HG02678 (cell line): Measurements from ENCODE around the gene OR1N1.
"Not testable (repeated sequence)": the region's sequence is repeated elsewhere in the genome, so short reads cannot be mapped to it uniquely, and the experiment has no call there.

Source experiments
- ATAC-seq: cut with Tn5 transposase; IDR thresholded peaks from one replicate; pipeline ENCODE4 v1.9.1; 2021; ENCODE audit warnings: mild to moderate bottlenecking, moderate library complexity; ENCODE audit not compliant: unreplicated experiment

The OR1N1 gene

GRCh38 chr9:122527193-122527592 lies at the start of gene OR1N1:
OR1N1 (minus strand) TSS chr9:122527293; CDS start chr9:122527293, 0 bp downstream.
- no peak for ATAC-seq

- no peak for ATAC-seq
These were observed 45.4 kb upstream of the OR1N1 start for GRCh38 chr9:122572456-122572855.

- no peak for ATAC-seq
These were observed 40.8 kb upstream of the OR1N1 start for GRCh38 chr9:122567901-122568300.

- no peak for ATAC-seq
These were observed 35.2 kb upstream of the OR1N1 start for GRCh38 chr9:122562134-122562760.

GRCh38 chr9:122561446-122561845 lies 34.4 kb upstream of the OR1N1 start:
- ATAC-seq: no peak

- ATAC-seq: no peak
These were observed 25.7 kb upstream of the OR1N1 start, which contains the start of gene OR1N2 for GRCh38 chr9:122552812-122553211. OR1N2 (plus strand) TSS chr9:122553112; CDS start chr9:122553212, 100 bp downstream.

- ATAC-seq: no peak
These were observed 24.3 kb upstream of the OR1N1 start for GRCh38 chr9:122551371-122551770.

GRCh38 chr9:122546196-122546595 lies 19.1 kb upstream of the OR1N1 start:
- ATAC-seq: no peak

- no peak for ATAC-seq
These were observed 11.7 kb upstream of the OR1N1 start for GRCh38 chr9:122538757-122539156.

- not testable (repeated sequence) for ATAC-seq
These were observed 10.0 kb upstream of the OR1N1 start for GRCh38 chr9:122537066-122537465.

- ATAC-seq: no peak
These were observed 9.0 kb upstream of the OR1N1 start for GRCh38 chr9:122536134-122536533.

GRCh38 chr9:122531157-122531556 lies 4.1 kb upstream of the OR1N1 start:
- ATAC-seq: not testable (repeated sequence)

GRCh38 chr9:122526602-122527001 lies 491 bp downstream of the OR1N1 start:
- ATAC-seq: no peak

- ATAC-seq: no peak
These were observed 7.7 kb downstream of the OR1N1 start for GRCh38 chr9:122519376-122519775.

- no peak for ATAC-seq
These were observed 8.3 kb downstream of the OR1N1 start, which contains the start of gene OR1J4 for GRCh38 chr9:122518841-122519240. OR1J4 (plus strand) TSS chr9:122519141; CDS start chr9:122519141, 0 bp downstream.

GRCh38 chr9:122518226-122518625 lies 8.9 kb downstream of the OR1N1 start:
- no peak for ATAC-seq

- ATAC-seq: no peak
These were observed 16.6 kb downstream of the OR1N1 start, which contains the start of gene OR1J2 for GRCh38 chr9:122510502-122510901. OR1J2 (plus strand) TSS chr9:122510802; CDS start chr9:122510802, 0 bp downstream.

- ATAC-seq: no peak
These were observed 20.1 kb downstream of the OR1N1 start for GRCh38 chr9:122506964-122507363.

GRCh38 chr9:122498883-122499288 lies 28.2 kb downstream of the OR1N1 start:
- ATAC-seq: no peak

GRCh38 chr9:122479062-122479461 lies 48.0 kb downstream of the OR1N1 start:
- ATAC-seq: no peak

GRCh38 chr9:122477826-122478225 lies 49.3 kb downstream of the OR1N1 start, which contains the start of gene OR1J1:
OR1J1 (minus strand) TSS chr9:122477926; CDS start chr9:122477926, 0 bp downstream.
- ATAC-seq: no peak

GRCh38 chr9:122477346-122477745 lies 49.7 kb downstream of the OR1N1 start:
- ATAC-seq: no peak
